Prostate gland (tissue), 2 donors: ENCODE results near the gene SFT2D1. TPM values are rescaled to one million over a fixed set of nuclear protein-coding genes. Genes with fewer than 3 reads are reported as not detected.

ENCODE experiments used
- DNase-seq: peaks from one replicate; pipeline ENCODE4 v3.0.0-alpha.2; 2019; ENCODE audit warnings: low spot score
- H3K27ac ChIP-seq, 2 donors: fragments of 200-600 bp; sonication (generic); 2 replicates each; pipeline ENCODE4 v1.5.1; 2017 to 2019
- H3K27me3 ChIP-seq: fragments of 200-600 bp; sonication (generic); replicated peaks from 2 replicates; pipeline ENCODE4 v1.5.1; 2019; ENCODE audit not compliant: insufficient read depth
- H3K36me3 ChIP-seq, 2 donors: fragments of 200-600 bp; sonication (generic); 1 replicate in 1 of 2; 2 replicates in 1 of 2; pipeline versions ENCODE4 v1.5.1 to v1.8.1; 2017 to 2019
- H3K4me1 ChIP-seq: fragments of 200-600 bp; sonication (generic); replicated peaks from 2 replicates; pipeline ENCODE4 v1.5.1; 2019
- H3K4me3 ChIP-seq, 2 donors: fragments of 200-600 bp; sonication (generic); 2 replicates each; pipeline ENCODE4 v1.5.1; 2017 to 2019
- H3K9me3 ChIP-seq: fragments of 200-600 bp; sonication (generic); 2 replicates; pipeline ENCODE4 v1.5.1; 2017
- POLR2A ChIP-seq: fragments of 450-650 bp; IDR thresholded peaks from one replicate; pipeline ENCODE4 v1.6.1; 2016; ENCODE audit warnings: antibody characterized with exemption, mild to moderate bottlenecking
- POLR2AphosphoS5 ChIP-seq: sonication (generic); formaldehyde crosslinking; IDR thresholded peaks from one replicate; pipeline ENCODE4 v1.6.1; 2017; ENCODE audit warnings: antibody characterized with exemption
- WGBS: methylation state at CpG from one replicate; pipeline ENCODE4 v1.1.5; 2018; 5-methylcytosine and 5-hydroxymethylcytosine counted together
- intact Hi-C: fragments of 100-400 bp; cut with DNase I; formaldehyde crosslinking; loops from one replicate; pipeline ENCODE4 v1.14.2; 2022
- total RNA-seq, 2 donors: library from RNA; depleted of rRNA; stranded (reverse); fragments of >200 nt; gene quantifications; one replicate each; pipeline ENCODE4 v1.1.0, GENCODE V29; 2016
- TF ChIP-seq, protein P1 (sequence below), 4 experiments: fragments of 200-600 bp in 2 of 4; fragments of 450-650 bp in 2 of 4; sonication (generic) in 2 of 4; IDR thresholded peaks; 1 replicate in 3 of 4; 2 replicates in 1 of 4; pipeline ENCODE4 v1.5.1; 2016 to 2019; ENCODE audit warnings: antibody characterized with exemption in 4 of 4, mild to moderate bottlenecking in 2 of 4, moderate library complexity in 2 of 4

SFT2D1 gene
- total RNA-seq, 2 donors from 2014 or later: 64.8 to 72.3 TPM

DNA sequence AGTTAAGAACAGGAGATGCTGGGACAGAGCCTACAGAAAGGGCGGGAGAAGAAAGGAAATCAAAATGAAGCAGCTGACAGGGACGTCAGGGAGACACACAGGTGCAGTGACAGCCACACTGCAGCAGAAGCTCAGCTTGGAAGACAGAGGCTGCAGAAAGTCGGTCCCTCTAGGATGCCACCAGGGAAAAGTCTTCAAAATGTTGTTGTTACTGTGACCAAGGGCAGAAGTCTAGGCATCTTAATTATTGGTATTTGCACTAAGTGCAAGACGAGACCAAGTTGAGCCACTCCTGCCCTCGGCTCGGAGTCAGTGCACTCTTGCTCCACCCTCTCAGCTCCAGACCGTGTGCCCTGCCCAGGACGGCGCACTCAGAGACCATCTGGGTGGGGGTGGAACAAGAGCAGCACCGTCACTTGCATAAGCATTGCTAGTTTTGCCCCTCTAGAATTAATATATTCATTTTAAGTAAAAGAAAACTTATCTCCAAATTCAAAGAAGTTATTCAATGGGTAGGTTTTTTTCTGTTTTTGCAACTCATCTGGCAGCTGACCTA, 36.7 kb downstream of the SFT2D1 start:
- no peaks in the 10 kb centered on the region for H3K4me1 ChIP-seq
- 63% methylated on average over 10 of the region's 10 CpGs for WGBS
- H3K27me3 ChIP-seq: no peaks in the 10 kb centered on the region
- H3K4me3 ChIP-seq: no peak overlapping the region
- H3K36me3 ChIP-seq: no peaks in the 10 kb centered on the region
- no peaks in the 10 kb centered on the region for H3K9me3 ChIP-seq
- intact Hi-C loops: no loop called here
- H3K27ac ChIP-seq: no peak overlapping the region
- DNase-seq: no peak
- TF ChIP-seq, protein P1, sequence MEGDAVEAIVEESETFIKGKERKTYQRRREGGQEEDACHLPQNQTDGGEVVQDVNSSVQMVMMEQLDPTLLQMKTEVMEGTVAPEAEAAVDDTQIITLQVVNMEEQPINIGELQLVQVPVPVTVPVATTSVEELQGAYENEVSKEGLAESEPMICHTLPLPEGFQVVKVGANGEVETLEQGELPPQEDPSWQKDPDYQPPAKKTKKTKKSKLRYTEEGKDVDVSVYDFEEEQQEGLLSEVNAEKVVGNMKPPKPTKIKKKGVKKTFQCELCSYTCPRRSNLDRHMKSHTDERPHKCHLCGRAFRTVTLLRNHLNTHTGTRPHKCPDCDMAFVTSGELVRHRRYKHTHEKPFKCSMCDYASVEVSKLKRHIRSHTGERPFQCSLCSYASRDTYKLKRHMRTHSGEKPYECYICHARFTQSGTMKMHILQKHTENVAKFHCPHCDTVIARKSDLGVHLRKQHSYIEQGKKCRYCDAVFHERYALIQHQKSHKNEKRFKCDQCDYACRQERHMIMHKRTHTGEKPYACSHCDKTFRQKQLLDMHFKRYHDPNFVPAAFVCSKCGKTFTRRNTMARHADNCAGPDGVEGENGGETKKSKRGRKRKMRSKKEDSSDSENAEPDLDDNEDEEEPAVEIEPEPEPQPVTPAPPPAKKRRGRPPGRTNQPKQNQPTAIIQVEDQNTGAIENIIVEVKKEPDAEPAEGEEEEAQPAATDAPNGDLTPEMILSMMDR (IDR thresholded peaks at IDR 0.05): no peak
- TF ChIP-seq POLR2AphosphoS5: no peak
- no peak for TF ChIP-seq POLR2A

DNA sequence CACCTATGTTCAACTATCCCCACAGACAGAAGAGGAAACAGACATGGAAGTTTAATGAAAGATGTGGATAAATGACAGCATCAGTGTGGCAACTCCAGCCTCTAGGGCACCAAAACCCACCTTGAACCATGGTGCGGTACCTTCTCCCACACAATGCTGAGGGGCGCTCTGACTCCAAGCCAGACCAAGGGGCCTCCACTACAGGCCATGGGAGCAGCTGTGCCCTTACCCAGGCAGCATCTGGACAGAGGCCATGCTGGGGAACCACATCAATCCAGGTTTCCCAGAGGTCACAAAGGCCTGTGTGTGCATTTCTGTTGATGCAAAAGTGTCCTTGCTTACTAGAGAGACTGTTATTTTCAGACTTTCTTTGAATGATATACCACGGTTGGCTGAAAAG, 38.2 kb downstream of the SFT2D1 start:
- Histone ChIP-seq H3K4me3 (no peak overlapping the region), H3K27ac (no peak overlapping the region), H3K27me3 (no peaks in the 10 kb centered on the region), H3K4me1 (no peaks in the 10 kb centered on the region), H3K36me3 (no peaks in the 10 kb centered on the region), H3K9me3 (no peaks in the 10 kb centered on the region)
- TF ChIP-seq, protein P1 (IDR thresholded peaks at IDR 0.05): no peak
- TF ChIP-seq POLR2AphosphoS5 (no peak), POLR2A (no peak)
- intact Hi-C loops: no loop called here
- DNase-seq: no peak
- WGBS: 89% methylated on average over 3 of the region's 3 CpGs

DNA sequence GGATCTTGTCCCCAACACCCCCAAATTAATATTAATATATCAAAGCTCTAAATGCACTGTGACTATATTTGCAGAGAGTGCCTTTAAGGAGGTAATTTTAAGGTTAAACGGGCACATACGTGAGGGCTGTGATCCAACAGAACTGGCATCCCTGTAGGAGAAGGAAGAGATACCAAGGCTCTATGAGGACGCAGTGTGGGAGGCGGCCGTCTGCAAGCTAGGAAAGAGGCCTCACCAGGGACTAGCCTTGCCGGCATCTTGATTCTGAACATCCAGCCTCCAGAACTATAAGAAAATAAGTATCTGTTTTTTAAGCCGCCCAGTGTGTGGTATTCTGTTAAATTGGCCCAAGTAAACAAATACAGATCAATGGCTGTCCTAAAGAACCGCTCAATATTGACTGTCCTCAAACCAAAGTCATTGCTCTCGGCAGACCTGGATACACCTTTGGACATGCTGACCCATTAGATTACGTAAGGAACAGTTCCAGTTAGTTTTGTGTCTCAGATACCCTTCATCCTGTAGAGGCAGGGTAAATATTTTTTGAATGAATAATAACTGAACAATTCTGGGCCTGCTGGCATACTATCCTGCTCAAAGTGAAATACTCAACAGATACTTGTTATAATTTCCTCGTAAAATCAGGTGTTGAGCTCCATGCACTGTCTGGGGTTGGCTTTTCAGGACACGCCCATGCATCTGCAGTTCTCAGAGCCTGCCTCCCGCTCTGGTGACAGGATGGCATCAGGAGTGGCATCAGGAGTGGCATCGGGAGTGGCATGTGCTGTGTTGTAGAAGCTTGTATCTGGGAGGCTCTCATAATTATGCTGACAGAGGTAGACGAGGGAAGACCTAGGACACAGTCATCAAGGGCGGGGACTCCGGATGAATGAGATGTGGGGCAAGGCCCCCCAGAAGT, 40.5 kb downstream of the SFT2D1 start:
- 90% methylated on average over 17 of the region's 17 CpGs for WGBS
- no peak overlapping the region for H3K27ac ChIP-seq
- no peak for DNase-seq
- no peaks in the 10 kb centered on the region for H3K4me1 ChIP-seq
- H3K4me3 ChIP-seq: no peak overlapping the region
- TF ChIP-seq, protein P1 (IDR thresholded peaks at IDR 0.05): no peak
- TF ChIP-seq POLR2AphosphoS5: no peak
- TF ChIP-seq POLR2A: no peak
- no peaks in the 10 kb centered on the region for H3K36me3 ChIP-seq
- no peaks in the 10 kb centered on the region for H3K27me3 ChIP-seq
- intact Hi-C loops: no loop called here
- H3K9me3 ChIP-seq: no peaks in the 10 kb centered on the region

DNA sequence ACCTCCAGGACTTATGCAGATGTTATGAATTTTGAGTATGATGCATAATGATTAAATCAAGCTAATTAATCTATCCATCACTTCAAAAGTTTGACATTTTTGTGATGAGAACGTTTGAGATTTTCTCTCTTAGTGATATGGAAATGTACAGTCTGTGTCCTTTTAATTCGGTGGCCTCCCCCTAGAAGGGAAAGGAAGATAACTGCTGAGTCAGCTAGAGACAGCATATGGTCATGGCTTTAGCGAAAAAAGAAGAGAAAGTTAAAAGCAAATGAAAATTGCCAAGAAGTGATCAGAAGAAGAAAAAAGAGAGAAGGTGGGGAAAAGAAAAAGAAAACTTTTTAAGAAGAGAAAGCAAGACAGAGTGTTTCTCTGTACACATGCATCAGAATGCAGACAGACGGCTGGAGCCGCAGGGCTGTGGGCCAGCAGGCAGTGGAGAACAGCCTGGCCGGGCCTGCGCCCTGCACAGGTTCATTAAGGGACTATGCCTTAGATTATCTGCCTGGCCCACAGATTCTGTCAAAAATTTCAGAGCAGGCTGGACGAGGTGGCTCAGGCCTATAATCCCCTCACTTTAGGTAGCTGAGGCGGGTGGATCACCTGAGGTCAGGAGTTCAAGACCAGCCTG, 41.9 kb downstream of the SFT2D1 start:
- no peak for DNase-seq
- H3K27me3 ChIP-seq: no peaks in the 10 kb centered on the region
- 83% methylated on average over 9 of the region's 9 CpGs for WGBS

More for the DNA sequence above, 41.9 kb downstream of the SFT2D1 start:
- H3K27ac ChIP-seq: no peak overlapping the region
- intact Hi-C loops: no loop called here
- H3K4me1 ChIP-seq: no peaks in the 10 kb centered on the region
- H3K4me3 ChIP-seq: no peak overlapping the region
- no peaks in the 10 kb centered on the region for H3K36me3 ChIP-seq
- H3K9me3 ChIP-seq: no peaks in the 10 kb centered on the region
- TF ChIP-seq POLR2A (no peak), POLR2AphosphoS5 (no peak)
- TF ChIP-seq, protein P1 (IDR thresholded peaks at IDR 0.05): no peak
